Left ventricle myocardium inferior (tissue), 1 donor: ENCODE measurements around the gene ZFHX2. TPM values are rescaled to one million over a fixed set of nuclear protein-coding genes. Genes with fewer than 3 reads are reported as not detected.

Experiments
- DNase-seq: peaks from one replicate; pipeline ENCODE4 v3.0.0-alpha.2; 2020
- H3K27ac ChIP-seq: fragments of 200-600 bp; replicated peaks from 2 replicates; pipeline ENCODE4 v1.8.0; 2021
- H3K27me3 ChIP-seq: fragments of 200-600 bp; 2 replicates; pipeline ENCODE4 v1.8.0; 2021; ENCODE audit warnings: low read depth
- H3K36me3 ChIP-seq: fragments of 200-600 bp; 2 replicates; pipeline ENCODE4 v1.8.0; 2021
- H3K4me1 ChIP-seq: fragments of 200-600 bp; 2 replicates; pipeline ENCODE4 v1.8.0; 2021
- H3K4me3 ChIP-seq: fragments of 200-600 bp; 2 replicates; pipeline ENCODE4 v1.8.0; 2021; ENCODE audit warnings: mild to moderate bottlenecking, moderate library complexity
- H3K9me3 ChIP-seq: fragments of 200-600 bp; replicated peaks from 2 replicates; pipeline ENCODE4 v1.8.0; 2021
- intact Hi-C: fragments of 100-400 bp; cut with micrococcal nuclease; formaldehyde crosslinking; loops from one replicate; pipeline ENCODE4 v1.11.0; 2022
- total RNA-seq: library from RNA; stranded (reverse); fragmentation: NEBNext Ultra II Directional; extraction: Animal tissue kit (Norgen Biotek cat#: 25700); gene quantifications from one replicate; pipeline ENCODE4 v1.2.1, GENCODE V29; 2021
- TF ChIP-seq, protein P1 (sequence below): fragments of 200-600 bp; IDR thresholded peaks from 2 replicates; pipeline ENCODE4 v1.8.0; 2021; ENCODE audit warnings: antibody characterized with exemption, mild to moderate bottlenecking, borderline replicate concordance
- donor health status: DM: no; HTN: yes; CAD: no; lungs with severe emphysema.

The ZFHX2 gene
- total RNA-seq, 1 donor from 2014 or later, result 0.74 TPM

DNA sequence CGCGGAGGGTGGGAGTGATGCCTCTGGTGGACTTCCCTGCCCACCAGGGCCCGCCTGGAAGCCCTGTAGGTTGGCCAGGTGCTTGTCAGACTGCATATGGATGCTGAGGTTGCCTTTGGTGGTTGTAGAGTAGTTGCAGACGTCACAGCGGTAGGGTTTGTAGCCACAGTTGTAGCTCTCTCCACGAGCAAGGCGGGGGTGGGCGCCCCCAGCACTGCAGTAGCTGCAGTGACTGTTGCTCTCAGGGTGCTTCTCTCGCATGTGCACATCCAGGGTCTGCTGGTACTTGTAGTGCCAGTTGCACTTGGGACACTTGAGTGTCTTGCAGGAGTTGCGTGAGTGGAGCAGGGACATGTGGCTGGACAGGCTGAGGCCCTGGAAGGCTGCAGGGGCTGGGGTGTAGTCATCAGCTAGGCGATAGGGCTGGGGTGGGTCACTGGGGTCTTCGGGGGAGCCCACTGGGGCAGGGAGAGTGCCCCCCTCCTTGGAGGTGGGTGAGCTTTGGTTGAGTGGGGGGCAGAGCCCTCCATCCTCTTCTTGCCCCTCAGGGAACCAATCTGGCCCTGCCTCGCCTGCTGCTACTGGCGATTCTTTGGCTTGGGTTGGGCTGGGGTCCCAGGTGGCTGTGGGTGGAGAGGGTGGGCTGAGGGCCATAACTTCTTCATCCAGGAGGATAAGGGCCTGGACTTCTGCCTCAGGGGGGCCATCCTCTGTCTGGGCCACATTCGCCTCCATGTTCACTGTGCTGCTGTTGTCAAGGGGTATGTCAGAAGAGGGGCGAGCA lies 17.7 kb downstream of the ZFHX2 start:
- no peaks in the 10 kb centered on the region for H3K27me3 ChIP-seq
- H3K4me3 ChIP-seq, result no peak overlapping the region
- DNase-seq, result no peak
- intact Hi-C loops, result no loop called here
- peaks cover 4% of the 10 kb centered on the region for H3K4me1 ChIP-seq
- TF ChIP-seq, protein P1, sequence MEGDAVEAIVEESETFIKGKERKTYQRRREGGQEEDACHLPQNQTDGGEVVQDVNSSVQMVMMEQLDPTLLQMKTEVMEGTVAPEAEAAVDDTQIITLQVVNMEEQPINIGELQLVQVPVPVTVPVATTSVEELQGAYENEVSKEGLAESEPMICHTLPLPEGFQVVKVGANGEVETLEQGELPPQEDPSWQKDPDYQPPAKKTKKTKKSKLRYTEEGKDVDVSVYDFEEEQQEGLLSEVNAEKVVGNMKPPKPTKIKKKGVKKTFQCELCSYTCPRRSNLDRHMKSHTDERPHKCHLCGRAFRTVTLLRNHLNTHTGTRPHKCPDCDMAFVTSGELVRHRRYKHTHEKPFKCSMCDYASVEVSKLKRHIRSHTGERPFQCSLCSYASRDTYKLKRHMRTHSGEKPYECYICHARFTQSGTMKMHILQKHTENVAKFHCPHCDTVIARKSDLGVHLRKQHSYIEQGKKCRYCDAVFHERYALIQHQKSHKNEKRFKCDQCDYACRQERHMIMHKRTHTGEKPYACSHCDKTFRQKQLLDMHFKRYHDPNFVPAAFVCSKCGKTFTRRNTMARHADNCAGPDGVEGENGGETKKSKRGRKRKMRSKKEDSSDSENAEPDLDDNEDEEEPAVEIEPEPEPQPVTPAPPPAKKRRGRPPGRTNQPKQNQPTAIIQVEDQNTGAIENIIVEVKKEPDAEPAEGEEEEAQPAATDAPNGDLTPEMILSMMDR, result no peak
- H3K9me3 ChIP-seq, result no peaks in the 10 kb centered on the region
- no peak overlapping the region for H3K27ac ChIP-seq
- H3K36me3 ChIP-seq, result no peaks in the 10 kb centered on the region

DNA sequence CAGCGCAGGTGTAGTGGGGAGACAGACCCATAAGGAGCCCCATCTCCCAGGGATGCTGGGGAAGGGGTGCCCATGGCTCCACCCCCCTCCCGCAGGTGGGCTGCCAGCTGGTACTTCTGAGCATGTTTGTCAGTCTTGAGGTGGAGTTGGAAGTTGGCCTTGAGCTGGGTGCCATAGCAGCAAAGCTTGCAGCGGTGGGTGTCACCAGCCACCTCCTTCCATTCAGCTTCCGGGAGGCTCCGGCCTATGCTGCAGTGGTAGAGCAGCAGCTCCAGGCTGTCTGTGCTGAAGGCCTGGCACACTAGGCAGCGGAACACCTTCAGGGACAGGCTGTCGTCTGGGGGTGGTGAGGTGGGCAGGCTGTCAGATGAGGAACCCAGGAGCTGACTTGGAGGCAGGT lies 18.9 kb downstream of the ZFHX2 start:
- H3K36me3 ChIP-seq, result no peaks in the 10 kb centered on the region
- no peaks in the 10 kb centered on the region for H3K9me3 ChIP-seq
- no peak overlapping the region for H3K27ac ChIP-seq
- intact Hi-C loops, result no loop called here
- TF ChIP-seq, protein P1, result no peak
- H3K4me3 ChIP-seq, result no peak overlapping the region
- no peaks in the 10 kb centered on the region for H3K27me3 ChIP-seq
- peaks cover 4% of the 10 kb centered on the region for H3K4me1 ChIP-seq
- DNase-seq, result no peak

- intact Hi-C loops, result no loop called here
- Histone ChIP-seq H3K4me1 (peaks cover 4% of the 10 kb centered on the region), H3K27ac (no peak overlapping the region), H3K4me3 (no peak overlapping the region), H3K36me3 (no peaks in the 10 kb centered on the region), H3K27me3 (no peaks in the 10 kb centered on the region), H3K9me3 (no peaks in the 10 kb centered on the region)
- DNase-seq, result no peak
- TF ChIP-seq, protein P1, result no peak
Measured at GRCh38 chr14:23531391-23531790, 20.2 kb downstream of the ZFHX2 start.

DNA sequence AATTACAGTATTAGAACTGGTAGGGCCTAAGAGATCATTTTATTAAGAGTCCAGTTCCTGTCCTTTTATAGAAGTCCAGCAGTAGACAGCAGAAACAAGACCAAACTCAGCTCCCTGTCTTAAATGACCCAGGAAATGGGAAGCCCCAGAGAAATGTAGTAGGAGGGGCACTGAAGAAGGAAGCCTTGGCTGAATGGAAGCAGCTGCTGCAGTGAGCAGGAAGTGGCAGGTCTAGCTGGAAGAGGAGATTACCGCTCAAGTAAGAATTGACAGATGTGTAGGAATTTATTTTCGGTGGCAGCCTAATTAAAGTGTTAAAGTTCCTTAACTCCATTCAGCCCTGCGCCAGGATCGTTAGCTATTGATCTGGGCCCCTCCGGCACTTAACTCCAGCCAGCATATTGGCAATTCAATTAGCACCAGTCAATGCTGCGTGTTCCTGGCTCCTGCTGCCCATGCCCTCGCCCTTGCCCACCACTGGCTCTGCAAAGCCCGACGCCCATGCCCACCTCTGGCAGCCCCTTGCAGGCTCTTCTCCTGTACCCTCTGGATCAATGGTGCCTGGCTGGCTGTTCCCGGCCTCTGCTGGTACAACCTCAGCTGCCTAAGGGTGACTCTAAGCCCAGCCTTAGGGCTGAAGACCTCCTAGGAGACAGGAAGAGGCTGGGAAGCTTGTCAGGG lies 21.1 kb downstream of the ZFHX2 start:
- peak overlapping the region; percentile 11 for H3K27ac ChIP-seq
- DNase-seq, result no peak
- intact Hi-C loops, result no loop called here

GRCh38 chr14:23529016-23529415 lies 22.5 kb downstream of the ZFHX2 start:
- Histone ChIP-seq H3K36me3 (no peaks in the 10 kb centered on the region), H3K4me1 (peaks cover 4% of the 10 kb centered on the region), H3K4me3 (no peak overlapping the region), H3K27me3 (no peaks in the 10 kb centered on the region), H3K27ac (no peak overlapping the region), H3K9me3 (no peaks in the 10 kb centered on the region)
- DNase-seq, result no peak
- TF ChIP-seq, protein P1, result no peak
- intact Hi-C loops, result no loop called here

More for the DNA sequence above, 21.1 kb downstream of the ZFHX2 start:
- TF ChIP-seq, protein P1, result no peak
- H3K9me3 ChIP-seq, result no peaks in the 10 kb centered on the region
- H3K4me3 ChIP-seq, result no peak overlapping the region
- H3K36me3 ChIP-seq, result no peaks in the 10 kb centered on the region
- peaks cover 4% of the 10 kb centered on the region for H3K4me1 ChIP-seq
- H3K27me3 ChIP-seq, result no peaks in the 10 kb centered on the region
